Common myeloid progenitor, CD34-positive (primary cell): ENCODE data around the gene C15orf62.

Source experiments
- CTCF ChIA-PET: fragments of 350-600 bp; sonication (Branson Sonifier 250); formaldehyde crosslinking; loops from one replicate; lab custom pipeline; 2021; ENCODE audit warnings: antibody characterized with exemption; lab: Charles Lee
- POLR2A ChIA-PET: fragments of 350-600 bp; sonication (Branson Sonifier 250); formaldehyde crosslinking; loops from one replicate; lab custom pipeline; 2021; ENCODE audit warnings: antibody characterized with exemption; lab: Charles Lee
- DNase-seq, 3 donors: peaks; one replicate each; pipeline versions ENCODE4 v3.0.0 to v3.0.0-alpha.2; 2013
- H3K27ac ChIP-seq, 2 experiments: 1 replicate in 1 of 2; 2 replicates in 1 of 2; pipeline ENCODE4 v1.7.0; 2013; ENCODE audit warnings: inconsistent platforms in 2 of 2, low read length in 2 of 2, mild to moderate bottlenecking in 2 of 2, low read depth in 1 of 2, moderate library complexity in 1 of 2; ENCODE audit not compliant: severe bottlenecking in 2 of 2, insufficient read depth in 1 of 2, poor library complexity in 1 of 2
- H3K27me3 ChIP-seq, 5 experiments: replicated peaks in 2 of 5; 1 replicate in 3 of 5; 2 replicates in 2 of 5; pipeline versions ENCODE4 v1.6.1 to v1.7.0; 2013; ENCODE audit warnings: low read length in 4 of 5, mild to moderate bottlenecking in 2 of 5, moderate library complexity in 2 of 5, inconsistent platforms in 1 of 5; ENCODE audit not compliant: insufficient read depth in 5 of 5, control insufficient read depth in 4 of 5
- H3K36me3 ChIP-seq, 4 experiments: 1 replicate in 2 of 4; 2 replicates in 2 of 4; pipeline versions ENCODE4 v1.6.1 to v1.7.0; 2013; ENCODE audit warnings: low read length in 3 of 4, control low read depth in 1 of 4, mild to moderate bottlenecking in 1 of 4; ENCODE audit not compliant: control insufficient read depth in 4 of 4, insufficient read depth in 4 of 4
- H3K4me1 ChIP-seq, 4 experiments: 1 replicate in 3 of 4; 2 replicates in 1 of 4; pipeline versions ENCODE4 v1.6.1 to v1.7.1; 2013; ENCODE audit warnings: low read length in 3 of 4, mild to moderate bottlenecking in 3 of 4, control low read depth in 1 of 4, inconsistent platforms in 1 of 4, moderate library complexity in 1 of 4; ENCODE audit not compliant: control insufficient read depth in 4 of 4, insufficient read depth in 4 of 4; ENCODE audit errors: control extremely low read depth in 1 of 4
- H3K4me3 ChIP-seq, 7 experiments: 1 replicate in 4 of 7; 2 replicates in 3 of 7; pipeline versions ENCODE4 v1.5.1 to v1.7.0; 2013; ENCODE audit warnings: mild to moderate bottlenecking in 7 of 7, low read length in 6 of 7, moderate library complexity in 6 of 7, inconsistent platforms in 2 of 7, low read depth in 2 of 7, control low read depth in 1 of 7; ENCODE audit not compliant: insufficient read depth in 4 of 7, control insufficient read depth in 1 of 7; ENCODE audit errors: extremely low read depth in 1 of 7
- H3K9me3 ChIP-seq, 5 experiments: 1 replicate in 4 of 5; 2 replicates in 1 of 5; pipeline versions ENCODE4 v1.6.1 to v1.7.1; 2013; ENCODE audit warnings: low read length in 4 of 5, mild to moderate bottlenecking in 2 of 5, inconsistent platforms in 1 of 5, low read depth in 1 of 5, moderate library complexity in 1 of 5; ENCODE audit not compliant: control insufficient read depth in 4 of 5, insufficient read depth in 2 of 5; ENCODE audit errors: control extremely low read depth in 1 of 5
- WGBS: methylation state at CpG from one replicate; pipeline ENCODE4 v1.1.5; 2013; ENCODE audit not compliant: insufficient coverage; 5-methylcytosine and 5-hydroxymethylcytosine counted together

The C15orf62 gene

GRCh38 chr15:40775007-40775406 lies 5.2 kb downstream of the C15orf62 start:
- 96% methylated on average over 10 of the region's 10 CpGs for WGBS
- POLR2A ChIA-PET, result no interaction called here
- DNase-seq, result no peak

DNA sequence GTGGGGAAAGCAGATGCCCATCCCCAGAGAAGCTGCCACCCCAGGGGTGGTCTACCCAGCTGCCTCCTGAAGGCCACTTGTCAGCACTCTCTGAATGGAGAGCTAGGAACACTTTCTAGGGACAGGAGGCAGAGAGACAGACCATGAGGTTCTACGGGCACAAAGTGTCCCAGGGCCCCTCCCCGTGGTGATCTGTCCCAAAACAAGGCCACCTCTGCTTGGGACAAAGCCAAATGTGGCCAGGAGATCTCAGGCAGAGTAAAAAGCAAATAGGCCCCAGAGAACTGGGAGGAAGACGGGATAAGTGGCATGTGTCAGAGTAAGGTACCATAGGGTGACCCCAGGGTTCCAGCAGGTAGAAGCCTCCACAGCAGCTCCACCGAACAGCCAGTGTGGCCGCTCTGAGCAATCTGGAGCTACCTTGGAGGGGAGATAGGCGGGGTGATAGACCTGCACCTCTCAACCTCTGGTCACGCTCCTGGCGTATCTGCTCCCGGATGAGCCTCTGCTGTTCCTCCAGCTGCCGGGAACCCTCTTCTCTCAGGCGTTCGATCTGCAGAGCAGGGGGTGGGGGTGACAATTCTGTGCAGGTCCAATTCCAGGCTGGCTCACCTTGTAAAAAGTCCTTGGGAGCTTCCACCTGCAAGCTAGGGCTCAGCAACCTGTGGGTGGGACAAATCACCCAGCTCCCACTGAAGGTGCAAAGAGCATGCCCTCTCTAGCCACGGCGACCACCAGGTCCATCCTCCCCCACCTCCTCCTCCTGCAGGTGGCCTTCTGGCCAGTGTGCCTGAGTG lies 6.2 kb downstream of the C15orf62 start:
- over 99% methylated on average over 13 of the region's 14 CpGs for WGBS
- POLR2A ChIA-PET, result no interaction called here
- CTCF ChIA-PET, result interaction anchor here (0.8 to 15.4 kb wide), 8 partner anchors 9 to 81 kb away, joined by 3 to 204 read pairs (median 3); partner anchors contain the start of genes GCHFR and RMDN3
- Histone ChIP-seq H3K36me3 (peaks cover 9 to 71% (median 55%) of the 10 kb centered on the region in 4 experiments), H3K27ac (no peak overlapping the region), H3K4me3 (no peak overlapping the region), H3K4me1 (peaks cover 0 to 7% (median 5%) of the 10 kb centered on the region in 4 experiments), H3K9me3 (no peaks in the 10 kb centered on the region), H3K27me3 (no peaks in the 10 kb centered on the region)
- no peak for DNase-seq

More at GRCh38 chr15:40775007-40775406, 5.2 kb downstream of the C15orf62 start:
- CTCF ChIA-PET, result interaction anchor here (1.1 to 15.4 kb wide), 4 partner anchors 12 to 82 kb away, joined by 3 to 204 read pairs (median 4); partner anchors contain the start of gene RMDN3
- Histone ChIP-seq H3K27me3 (no peaks in the 10 kb centered on the region), H3K4me3 (no peak overlapping the region), H3K36me3 (peaks cover 9 to 74% (median 55%) of the 10 kb centered on the region in 4 experiments), H3K27ac (no peak overlapping the region), H3K9me3 (no peaks in the 10 kb centered on the region), H3K4me1 (peaks cover 0 to 16% (median 14%) of the 10 kb centered on the region in 4 experiments)

GRCh38 chr15:40776537-40777141 lies 6.9 kb downstream of the C15orf62 start:
- peaks cover 9 to 70% (median 54%) of the 10 kb centered on the region in 4 experiments for H3K36me3 ChIP-seq

DNA sequence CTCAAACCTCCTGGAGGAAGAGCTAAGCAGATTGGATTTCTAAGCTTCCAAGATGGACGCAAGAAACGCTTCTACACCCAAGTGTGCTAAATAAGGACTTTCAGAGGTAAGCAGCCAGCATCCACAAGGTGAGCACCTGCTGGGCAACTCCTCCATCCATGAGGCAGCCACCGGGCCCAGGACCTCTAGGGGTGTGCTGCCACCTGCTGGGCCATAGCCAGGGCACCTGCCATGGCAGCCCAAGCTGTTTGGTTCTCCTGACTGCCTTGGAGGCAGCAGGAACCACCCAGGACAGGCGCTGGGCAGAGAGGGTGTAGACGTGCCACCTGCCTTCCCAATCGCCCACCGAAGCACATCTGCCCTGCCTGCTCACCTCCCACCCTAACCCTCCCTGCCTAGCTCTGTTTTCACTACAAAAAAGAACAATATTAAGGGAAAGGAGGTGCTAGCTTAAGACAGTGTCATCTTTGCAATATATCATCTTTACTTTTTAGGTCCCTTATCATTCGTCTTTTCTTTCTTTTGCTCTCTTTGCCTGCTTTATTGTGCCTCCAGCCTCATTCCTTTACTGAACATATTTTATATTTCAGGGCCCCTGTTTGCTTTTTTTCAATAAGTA lies 12.9 kb downstream of the C15orf62 start:
- ChIA-PET POLR2A (no interaction called here), CTCF (interaction anchor here (0.6 to 15.4 kb wide), 26 partner anchors 10 to 193 kb away, joined by 3 to 204 read pairs (median 6); partner anchors contain the start of genes C15orf62, GCHFR, RAD51 and RMDN3)
- H3K4me3 ChIP-seq, result no peak overlapping the region
- H3K36me3 ChIP-seq, result peaks cover 0 to 20% (median 15%) of the 10 kb centered on the region in 4 experiments
- H3K9me3 ChIP-seq, result no peaks in the 10 kb centered on the region
- no peak overlapping the region for H3K27ac ChIP-seq
- peaks cover 7 to 18% (median 11%) of the 10 kb centered on the region in 4 experiments for H3K4me1 ChIP-seq
- DNase-seq, result peak; percentile 65 to 81 (median 79)
- 50% methylated on average over 8 of the region's 8 CpGs for WGBS
- no peaks in the 10 kb centered on the region for H3K27me3 ChIP-seq

More at GRCh38 chr15:40776537-40777141, 6.9 kb downstream of the C15orf62 start:
- Histone ChIP-seq H3K27ac (no peak overlapping the region), H3K4me1 (no peaks in the 10 kb centered on the region), H3K9me3 (no peaks in the 10 kb centered on the region), H3K27me3 (no peaks in the 10 kb centered on the region), H3K4me3 (no peak overlapping the region)
- CTCF ChIA-PET, result interaction anchor here (0.8 to 15.4 kb wide), 7 partner anchors 8 to 107 kb away, joined by 3 to 204 read pairs (median 3); partner anchors contain the start of genes GCHFR and RMDN3
- POLR2A ChIA-PET, result no interaction called here
- DNase-seq, result no peak
- 93% methylated on average over 11 of the region's 11 CpGs for WGBS

DNA sequence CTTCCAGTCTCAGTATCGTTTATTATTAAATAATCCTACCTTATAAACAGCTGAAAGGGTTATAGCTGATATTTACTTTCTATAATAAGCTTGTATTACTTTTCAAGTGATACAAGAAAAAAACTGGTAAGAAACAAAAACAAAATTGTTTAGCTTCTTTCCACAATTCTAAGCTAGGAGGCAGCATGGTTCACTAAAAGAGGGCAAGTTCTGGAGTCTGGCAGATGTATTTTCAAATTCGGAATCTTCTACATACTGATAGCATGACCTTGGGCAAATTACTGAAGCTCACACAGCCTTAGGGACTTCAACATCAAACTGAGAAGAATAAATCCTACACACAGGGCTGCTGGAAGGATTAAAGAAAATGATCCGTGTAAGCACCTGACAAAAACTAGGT lies 15.4 kb downstream of the C15orf62 start:
- 85% methylated on average over 2 of the region's 3 CpGs for WGBS
- H3K27me3 ChIP-seq, result no peaks in the 10 kb centered on the region
- H3K4me3 ChIP-seq, result no peak overlapping the region
- peaks cover 0 to 2% (median 0%) of the 10 kb centered on the region in 4 experiments for H3K36me3 ChIP-seq
- H3K9me3 ChIP-seq, result no peaks in the 10 kb centered on the region
- ChIA-PET POLR2A (no interaction called here), CTCF (interaction anchor here (0.6 to 15.4 kb wide), 13 partner anchors 9 to 109 kb away, joined by 3 to 204 read pairs (median 4); partner anchors contain the start of genes C15orf62, DNAJC17, GCHFR and RMDN3)
- H3K4me1 ChIP-seq, result peaks cover 7 to 37% (median 18%) of the 10 kb centered on the region in 4 experiments
- no peak overlapping the region for H3K27ac ChIP-seq
- no peak for DNase-seq

DNA sequence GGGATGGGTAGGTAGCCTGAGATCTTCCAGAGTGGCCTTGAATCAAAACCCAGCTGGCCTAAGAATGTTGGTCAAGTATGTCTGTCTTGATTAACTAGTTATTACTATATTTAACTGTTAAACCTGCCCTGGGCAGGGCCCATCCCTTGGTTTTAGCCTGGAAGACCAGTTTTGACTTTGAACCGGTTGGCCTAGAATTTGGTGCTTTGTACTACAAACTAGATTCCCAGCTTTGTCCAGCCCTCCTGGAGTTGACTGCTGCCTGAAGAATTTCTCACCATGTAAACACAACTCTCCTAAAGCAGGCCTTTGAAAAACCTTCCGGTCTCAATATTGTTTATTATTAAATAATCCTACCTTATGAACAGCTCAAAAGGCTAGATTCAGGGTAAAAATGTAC lies 16.0 kb downstream of the C15orf62 start:
- DNase-seq, result no peak
- ChIA-PET POLR2A (interaction anchor here (0.6 kb wide), 1 partner anchor 50 kb away, joined by 3 read pairs; no protein-coding TSS in a partner anchor), CTCF (interaction anchor here (1.0 to 15.4 kb wide), 12 partner anchors 11 to 109 kb away, joined by 3 to 204 read pairs (median 9); partner anchors contain the start of genes C15orf62, GCHFR, RMDN3 and VPS18)
- Histone ChIP-seq H3K9me3 (no peaks in the 10 kb centered on the region), H3K4me3 (no peak overlapping the region), H3K36me3 (peaks cover 0 to 2% (median under 1%) of the 10 kb centered on the region in 4 experiments), H3K4me1 (peaks cover 7 to 37% (median 18%) of the 10 kb centered on the region in 4 experiments), H3K27me3 (no peaks in the 10 kb centered on the region), H3K27ac (no peak overlapping the region)
- 100% methylated on average over 1 of the region's 2 CpGs for WGBS
